ENCODE results near the gene EPS8L1.

Gene EPS8L1

DNA sequence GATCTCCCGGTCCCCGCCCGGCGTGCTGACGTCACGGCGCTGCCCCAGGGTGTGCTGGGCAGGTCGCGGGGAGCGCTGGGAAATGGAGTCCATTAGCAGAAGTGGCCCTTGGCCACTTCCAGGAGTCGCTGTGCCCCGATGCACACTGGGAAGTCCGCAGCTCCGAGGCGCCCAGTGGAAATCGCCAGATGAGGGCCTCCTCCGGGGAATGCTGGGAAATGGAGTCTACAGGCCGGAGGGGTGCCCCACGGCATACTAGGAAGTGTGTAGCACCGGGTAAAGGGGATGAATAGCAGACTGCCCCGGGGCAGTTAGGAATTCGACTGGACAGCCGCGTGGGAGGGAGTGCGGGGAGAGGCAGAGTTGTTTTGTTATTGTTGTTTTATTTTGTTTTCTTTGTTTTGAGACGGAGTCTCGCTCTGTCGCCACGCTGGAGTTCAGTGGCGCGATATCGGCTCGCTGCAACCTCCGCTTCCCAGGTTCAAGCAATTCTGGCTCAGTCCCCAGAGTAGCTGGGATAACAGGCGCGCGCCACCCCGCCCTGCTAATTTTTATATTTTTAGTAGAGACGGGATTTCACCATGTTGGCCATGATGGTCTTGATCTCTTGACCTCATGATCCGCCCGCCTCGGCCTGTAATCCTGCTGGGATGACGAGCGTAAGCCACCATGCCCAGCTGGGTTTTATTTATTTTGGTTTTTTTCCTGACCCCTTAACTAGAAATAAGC is 42.2 kb downstream of the EPS8L1 start:
- peak overlapping the region; percentile 94 for H2AFZ ChIP-seq (ENCODE audit: low read length)
- H3K4me3 ChIP-seq (ENCODE audit: low read length, poor library complexity, severe bottlenecking), result peak overlapping the region; percentile 86
- TF ChIP-seq EZH2phosphoT487 (IDR thresholded peaks at IDR 0.05; ENCODE audit: borderline replicate concordance), result no peak
- TF ChIP-seq, protein P1, sequence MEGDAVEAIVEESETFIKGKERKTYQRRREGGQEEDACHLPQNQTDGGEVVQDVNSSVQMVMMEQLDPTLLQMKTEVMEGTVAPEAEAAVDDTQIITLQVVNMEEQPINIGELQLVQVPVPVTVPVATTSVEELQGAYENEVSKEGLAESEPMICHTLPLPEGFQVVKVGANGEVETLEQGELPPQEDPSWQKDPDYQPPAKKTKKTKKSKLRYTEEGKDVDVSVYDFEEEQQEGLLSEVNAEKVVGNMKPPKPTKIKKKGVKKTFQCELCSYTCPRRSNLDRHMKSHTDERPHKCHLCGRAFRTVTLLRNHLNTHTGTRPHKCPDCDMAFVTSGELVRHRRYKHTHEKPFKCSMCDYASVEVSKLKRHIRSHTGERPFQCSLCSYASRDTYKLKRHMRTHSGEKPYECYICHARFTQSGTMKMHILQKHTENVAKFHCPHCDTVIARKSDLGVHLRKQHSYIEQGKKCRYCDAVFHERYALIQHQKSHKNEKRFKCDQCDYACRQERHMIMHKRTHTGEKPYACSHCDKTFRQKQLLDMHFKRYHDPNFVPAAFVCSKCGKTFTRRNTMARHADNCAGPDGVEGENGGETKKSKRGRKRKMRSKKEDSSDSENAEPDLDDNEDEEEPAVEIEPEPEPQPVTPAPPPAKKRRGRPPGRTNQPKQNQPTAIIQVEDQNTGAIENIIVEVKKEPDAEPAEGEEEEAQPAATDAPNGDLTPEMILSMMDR (conservative IDR thresholded peaks at IDR 0.05; ENCODE audit: low read length), result no peak
- no peaks in the 10 kb centered on the region for H3K36me3 ChIP-seq (ENCODE audit: insufficient read depth, low read length)
- H3K27me3 ChIP-seq (ENCODE audit: insufficient read depth, low read length, poor library complexity, severe bottlenecking), result no peaks in the 10 kb centered on the region
- peak overlapping the region; percentile 81 for H3K9ac ChIP-seq (ENCODE audit: low read depth, low read length, poor library complexity, severe bottlenecking)
- H4K20me1 ChIP-seq (ENCODE audit: insufficient read depth, low read length, poor library complexity, severe bottlenecking), result peaks cover 41% of the 10 kb centered on the region
- peaks cover 33% of the 10 kb centered on the region for H3K4me1 ChIP-seq (ENCODE audit: insufficient read depth, low read length, poor library complexity, severe bottlenecking)
- peak overlapping the region; percentile 97 for H3K4me2 ChIP-seq (ENCODE audit: low read depth, low read length, poor library complexity, severe bottlenecking)
- H3K9me3 ChIP-seq (ENCODE audit: insufficient read depth, low read depth, low read length), result no peaks in the 10 kb centered on the region
- no peaks in the 10 kb centered on the region for H3K9me2 ChIP-seq (replicated peaks; ENCODE audit: low read depth, low read length)
- no peaks in the 10 kb centered on the region for H3F3A ChIP-seq (ENCODE audit: low read depth)
- peaks cover 43% of the 10 kb centered on the region for H3K79me2 ChIP-seq (ENCODE audit: insufficient read depth, low read length)

DNA sequence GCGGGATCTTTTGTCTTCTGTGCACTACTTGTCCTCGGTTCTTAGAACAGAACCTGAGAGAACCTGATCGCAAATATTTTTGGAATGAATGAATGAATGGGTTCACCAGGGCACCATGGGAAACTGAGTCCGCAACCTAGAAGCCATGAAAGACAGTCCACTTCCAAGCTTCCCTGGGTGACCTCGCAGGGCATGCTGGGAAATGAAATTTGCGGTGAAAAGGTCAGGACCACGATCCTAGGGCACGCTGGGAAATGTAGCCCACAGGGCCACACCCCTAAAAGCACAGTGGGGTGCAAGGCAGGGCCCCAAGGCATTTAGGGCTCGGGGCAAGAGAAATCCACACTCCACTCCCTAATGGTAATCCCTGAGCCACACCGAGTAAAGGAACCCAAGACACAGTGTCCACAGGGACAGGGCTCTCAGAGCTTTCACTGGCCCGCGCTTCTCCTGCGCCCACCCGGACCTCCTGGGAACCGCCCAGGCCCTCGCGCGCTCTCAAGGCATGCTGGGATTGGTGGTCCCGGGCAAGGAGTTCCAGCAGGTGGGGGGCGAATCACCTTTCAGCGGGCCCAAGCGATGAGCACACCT is 42.8 kb downstream of the EPS8L1 start:
- no peaks in the 10 kb centered on the region for H3F3A ChIP-seq (ENCODE audit: low read depth)
- no peaks in the 10 kb centered on the region for H3K9me2 ChIP-seq (replicated peaks; ENCODE audit: low read depth, low read length)
- no peaks in the 10 kb centered on the region for H3K27me3 ChIP-seq (ENCODE audit: insufficient read depth, low read length, poor library complexity, severe bottlenecking)
- H3K9me3 ChIP-seq (ENCODE audit: insufficient read depth, low read depth, low read length), result no peaks in the 10 kb centered on the region
- peak overlapping the region; percentile 81 for H3K9ac ChIP-seq (ENCODE audit: low read depth, low read length, poor library complexity, severe bottlenecking)
- H3K79me2 ChIP-seq (ENCODE audit: insufficient read depth, low read length), result peaks cover 37% of the 10 kb centered on the region
- no peak for TF ChIP-seq EZH2phosphoT487 (IDR thresholded peaks at IDR 0.05; ENCODE audit: borderline replicate concordance)
- TF ChIP-seq, protein P1 (conservative IDR thresholded peaks at IDR 0.05; ENCODE audit: low read length), result no peak
- H2AFZ ChIP-seq (ENCODE audit: low read length), result peak overlapping the region; percentile 94
- peak overlapping the region; percentile 97 for H3K4me2 ChIP-seq (ENCODE audit: low read depth, low read length, poor library complexity, severe bottlenecking)
- H3K4me1 ChIP-seq (ENCODE audit: insufficient read depth, low read length, poor library complexity, severe bottlenecking), result peaks cover 29% of the 10 kb centered on the region
- no peaks in the 10 kb centered on the region for H3K36me3 ChIP-seq (ENCODE audit: insufficient read depth, low read length)
- H3K4me3 ChIP-seq (ENCODE audit: low read length, poor library complexity, severe bottlenecking), result peak overlapping the region; percentile 86
- H4K20me1 ChIP-seq (ENCODE audit: insufficient read depth, low read length, poor library complexity, severe bottlenecking), result peaks cover 35% of the 10 kb centered on the region

DNA sequence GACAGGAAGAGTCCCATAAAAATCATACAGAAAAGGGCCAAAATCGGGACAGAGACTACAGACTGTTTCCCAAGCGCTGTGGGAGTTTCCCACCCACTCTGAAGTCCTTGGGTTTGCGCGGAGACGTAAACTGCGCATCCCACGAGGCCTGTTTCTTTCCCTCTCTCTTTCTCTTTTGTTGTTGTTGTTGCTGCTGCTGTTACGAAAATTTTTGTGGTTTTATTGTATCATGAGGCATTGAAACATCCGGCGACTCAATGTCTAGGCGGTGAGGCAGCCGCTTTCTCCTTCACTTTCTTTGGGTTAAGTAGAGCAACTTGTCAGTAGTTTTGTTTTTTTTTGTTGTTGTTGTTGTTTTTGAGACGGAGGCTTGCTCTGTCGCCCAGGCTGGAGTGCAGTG is 43.4 kb downstream of the EPS8L1 start:
- Histone ChIP-seq H3K27me3 (ENCODE audit: insufficient read depth, low read length, poor library complexity, severe bottlenecking) (no peaks in the 10 kb centered on the region), H4K20me1 (ENCODE audit: insufficient read depth, low read length, poor library complexity, severe bottlenecking) (peaks cover 29% of the 10 kb centered on the region), H2AFZ (ENCODE audit: low read length) (no peak overlapping the region), H3K9ac (ENCODE audit: low read depth, low read length, poor library complexity, severe bottlenecking) (no peak overlapping the region), H3K4me2 (ENCODE audit: low read depth, low read length, poor library complexity, severe bottlenecking) (peak overlapping the region; percentile 97), H3K9me2 (replicated peaks; ENCODE audit: low read depth, low read length) (no peaks in the 10 kb centered on the region), H3F3A (ENCODE audit: low read depth) (no peaks in the 10 kb centered on the region), H3K36me3 (ENCODE audit: insufficient read depth, low read length) (no peaks in the 10 kb centered on the region), H3K9me3 (ENCODE audit: insufficient read depth, low read depth, low read length) (no peaks in the 10 kb centered on the region), H3K79me2 (ENCODE audit: insufficient read depth, low read length) (peaks cover 31% of the 10 kb centered on the region), H3K4me1 (ENCODE audit: insufficient read depth, low read length, poor library complexity, severe bottlenecking) (peaks cover 28% of the 10 kb centered on the region), H3K4me3 (ENCODE audit: low read length, poor library complexity, severe bottlenecking) (no peak overlapping the region)
- TF ChIP-seq, protein P1 (conservative IDR thresholded peaks at IDR 0.05; ENCODE audit: low read length), result no peak
- TF ChIP-seq EZH2phosphoT487 (IDR thresholded peaks at IDR 0.05; ENCODE audit: borderline replicate concordance), result no peak
